Skeletal muscle cell (primary cell): ENCODE results near the gene SDF2.
"Not testable (repeated sequence)": the region's sequence is repeated elsewhere in the genome, so short reads cannot be mapped to it uniquely, and the experiment has no call there.

Experiments
- DNase-seq: peaks from one replicate; pipeline ENCODE4 v3.0.0-alpha.2; 2010; ENCODE audit warnings: low read depth
- H3K4me3 ChIP-seq: 2 replicates; pipeline ENCODE4 v1.5.1; 2011; ENCODE audit warnings: low read depth, mild to moderate bottlenecking, control low read depth, low read length, moderate library complexity

SDF2 gene

GRCh38 chr17:28686296-28686695, 24.6 kb upstream of the SDF2 start:
- H3K4me3 ChIP-seq, result no peak overlapping the region
- no peak for DNase-seq

GRCh38 chr17:28685366-28685765, 23.7 kb upstream of the SDF2 start:
- H3K4me3 ChIP-seq, result no peak overlapping the region
- no peak for DNase-seq

GRCh38 chr17:28684963-28685362, 23.3 kb upstream of the SDF2 start:
- no peak for DNase-seq
- H3K4me3 ChIP-seq, result no peak overlapping the region

GRCh38 chr17:28682655-28683054, 20.9 kb upstream of the SDF2 start:
- DNase-seq, result no peak
- H3K4me3 ChIP-seq, result no peak overlapping the region

GRCh38 chr17:28675980-28676379, 14.3 kb upstream of the SDF2 start:
- no peak for DNase-seq
- no peak overlapping the region for H3K4me3 ChIP-seq

GRCh38 chr17:28675490-28675889, 13.8 kb upstream of the SDF2 start:
- no peak for DNase-seq
- no peak overlapping the region for H3K4me3 ChIP-seq

GRCh38 chr17:28669918-28670317, 8.2 kb upstream of the SDF2 start:
- DNase-seq, result no peak

GRCh38 chr17:28667870-28668269, 6.2 kb upstream of the SDF2 start:
- H3K4me3 ChIP-seq, result no peak overlapping the region
- DNase-seq, result no peak

More at GRCh38 chr17:28669918-28670317, 8.2 kb upstream of the SDF2 start:
- no peak overlapping the region for H3K4me3 ChIP-seq

GRCh38 chr17:28665994-28666393, 4.3 kb upstream of the SDF2 start:
- no peak for DNase-seq
- H3K4me3 ChIP-seq, result no peak overlapping the region

- DNase-seq, result no peak
- no peak overlapping the region for H3K4me3 ChIP-seq
These were observed 2.0 kb upstream of the SDF2 start for GRCh38 chr17:28663723-28664122.

GRCh38 chr17:28662527-28662829, 772 bp upstream of the SDF2 start:
- H3K4me3 ChIP-seq, result peak overlapping the region; percentile 98
- DNase-seq, result no peak

GRCh38 chr17:28659497-28659881, 2.2 kb downstream of the SDF2 start:
- not testable (repeated sequence) for H3K4me3 ChIP-seq, DNase-seq

- DNase-seq, H3K4me3 ChIP-seq: not testable (repeated sequence)
These were observed 2.8 kb downstream of the SDF2 start for GRCh38 chr17:28658766-28659496.

GRCh38 chr17:28658342-28658741, 3.4 kb downstream of the SDF2 start:
- not testable (repeated sequence) for DNase-seq, H3K4me3 ChIP-seq

- H3K4me3 ChIP-seq, result no peak overlapping the region
- DNase-seq, result no peak
These were observed 4.0 kb downstream of the SDF2 start for GRCh38 chr17:28657756-28658155.

GRCh38 chr17:28655160-28655559, 6.5 kb downstream of the SDF2 start:
- no peak overlapping the region for H3K4me3 ChIP-seq
- DNase-seq, result no peak

GRCh38 chr17:28648698-28649097, 13.0 kb downstream of the SDF2 start:
- no peak overlapping the region for H3K4me3 ChIP-seq

GRCh38 chr17:28646039-28646754, 15.5 kb downstream of the SDF2 start:
- no peak for DNase-seq
- H3K4me3 ChIP-seq, result no peak overlapping the region

More at GRCh38 chr17:28648698-28649097, 13.0 kb downstream of the SDF2 start:
- DNase-seq, result no peak

- peak overlapping the region; percentile 90 for H3K4me3 ChIP-seq
- no peak for DNase-seq
These were observed 16.1 kb downstream of the SDF2 start for GRCh38 chr17:28645576-28645939.

- peak; percentile 82 for DNase-seq
- H3K4me3 ChIP-seq, result peak within 1 kb of the TSS; percentile 90
These were observed 16.7 kb downstream of the SDF2 start, which contains the start of gene BLTP2 for GRCh38 chr17:28644787-28645575. BLTP2 (minus strand) TSS chr17:28645158; CDS start chr17:28645056, 102 bp downstream.
